ENCODE measurements around the gene GSN.

DNA sequence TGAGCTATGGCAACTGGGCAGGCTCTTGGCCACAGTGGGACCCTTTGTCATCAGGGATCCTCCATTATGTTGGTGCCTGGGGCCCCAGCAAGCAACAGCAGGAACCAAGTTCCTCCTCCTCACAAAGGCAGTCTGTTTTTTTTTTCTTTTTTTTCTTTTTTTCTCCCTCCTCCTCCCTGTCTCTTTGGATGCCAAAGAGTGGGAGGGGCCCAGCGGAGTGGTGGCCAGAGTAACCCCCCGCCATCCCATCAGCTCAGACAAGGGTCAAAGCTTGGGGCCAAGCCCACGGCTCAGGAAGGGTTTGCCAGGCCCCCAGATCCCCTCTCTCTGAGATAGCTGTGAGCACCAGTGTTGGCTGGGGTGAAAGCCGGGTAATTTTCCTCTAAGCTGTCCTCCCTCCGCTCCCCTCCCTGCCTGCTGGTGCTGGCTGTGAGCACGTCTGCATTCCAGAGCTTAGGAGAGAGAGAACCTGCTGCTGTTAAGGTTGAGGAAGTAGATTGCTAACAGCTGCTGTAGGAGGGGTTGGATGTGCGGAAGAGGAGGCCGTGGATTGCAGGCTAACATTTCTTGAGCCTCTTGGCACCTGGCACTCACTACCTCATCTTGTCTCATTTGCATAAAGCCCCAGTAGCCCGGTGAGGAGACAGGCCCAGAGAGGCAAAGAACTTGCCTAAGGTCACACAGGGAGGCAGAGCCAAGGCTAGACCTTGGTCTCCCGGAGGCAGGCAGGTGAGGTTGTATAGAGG lies 21.2 kb downstream of the GSN start:
- TF ChIP-seq, protein P1, sequence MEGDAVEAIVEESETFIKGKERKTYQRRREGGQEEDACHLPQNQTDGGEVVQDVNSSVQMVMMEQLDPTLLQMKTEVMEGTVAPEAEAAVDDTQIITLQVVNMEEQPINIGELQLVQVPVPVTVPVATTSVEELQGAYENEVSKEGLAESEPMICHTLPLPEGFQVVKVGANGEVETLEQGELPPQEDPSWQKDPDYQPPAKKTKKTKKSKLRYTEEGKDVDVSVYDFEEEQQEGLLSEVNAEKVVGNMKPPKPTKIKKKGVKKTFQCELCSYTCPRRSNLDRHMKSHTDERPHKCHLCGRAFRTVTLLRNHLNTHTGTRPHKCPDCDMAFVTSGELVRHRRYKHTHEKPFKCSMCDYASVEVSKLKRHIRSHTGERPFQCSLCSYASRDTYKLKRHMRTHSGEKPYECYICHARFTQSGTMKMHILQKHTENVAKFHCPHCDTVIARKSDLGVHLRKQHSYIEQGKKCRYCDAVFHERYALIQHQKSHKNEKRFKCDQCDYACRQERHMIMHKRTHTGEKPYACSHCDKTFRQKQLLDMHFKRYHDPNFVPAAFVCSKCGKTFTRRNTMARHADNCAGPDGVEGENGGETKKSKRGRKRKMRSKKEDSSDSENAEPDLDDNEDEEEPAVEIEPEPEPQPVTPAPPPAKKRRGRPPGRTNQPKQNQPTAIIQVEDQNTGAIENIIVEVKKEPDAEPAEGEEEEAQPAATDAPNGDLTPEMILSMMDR (IDR thresholded peaks at IDR 0.05; ENCODE audit: low read depth, low read length, missing input control): no peak
- TF ChIP-seq JUND (IDR thresholded peaks at IDR 0.05): no peak
- no peak for TF ChIP-seq RAD21 (IDR thresholded peaks at IDR 0.05)
- TF ChIP-seq, protein P2, sequence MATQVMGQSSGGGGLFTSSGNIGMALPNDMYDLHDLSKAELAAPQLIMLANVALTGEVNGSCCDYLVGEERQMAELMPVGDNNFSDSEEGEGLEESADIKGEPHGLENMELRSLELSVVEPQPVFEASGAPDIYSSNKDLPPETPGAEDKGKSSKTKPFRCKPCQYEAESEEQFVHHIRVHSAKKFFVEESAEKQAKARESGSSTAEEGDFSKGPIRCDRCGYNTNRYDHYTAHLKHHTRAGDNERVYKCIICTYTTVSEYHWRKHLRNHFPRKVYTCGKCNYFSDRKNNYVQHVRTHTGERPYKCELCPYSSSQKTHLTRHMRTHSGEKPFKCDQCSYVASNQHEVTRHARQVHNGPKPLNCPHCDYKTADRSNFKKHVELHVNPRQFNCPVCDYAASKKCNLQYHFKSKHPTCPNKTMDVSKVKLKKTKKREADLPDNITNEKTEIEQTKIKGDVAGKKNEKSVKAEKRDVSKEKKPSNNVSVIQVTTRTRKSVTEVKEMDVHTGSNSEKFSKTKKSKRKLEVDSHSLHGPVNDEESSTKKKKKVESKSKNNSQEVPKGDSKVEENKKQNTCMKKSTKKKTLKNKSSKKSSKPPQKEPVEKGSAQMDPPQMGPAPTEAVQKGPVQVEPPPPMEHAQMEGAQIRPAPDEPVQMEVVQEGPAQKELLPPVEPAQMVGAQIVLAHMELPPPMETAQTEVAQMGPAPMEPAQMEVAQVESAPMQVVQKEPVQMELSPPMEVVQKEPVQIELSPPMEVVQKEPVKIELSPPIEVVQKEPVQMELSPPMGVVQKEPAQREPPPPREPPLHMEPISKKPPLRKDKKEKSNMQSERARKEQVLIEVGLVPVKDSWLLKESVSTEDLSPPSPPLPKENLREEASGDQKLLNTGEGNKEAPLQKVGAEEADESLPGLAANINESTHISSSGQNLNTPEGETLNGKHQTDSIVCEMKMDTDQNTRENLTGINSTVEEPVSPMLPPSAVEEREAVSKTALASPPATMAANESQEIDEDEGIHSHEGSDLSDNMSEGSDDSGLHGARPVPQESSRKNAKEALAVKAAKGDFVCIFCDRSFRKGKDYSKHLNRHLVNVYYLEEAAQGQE (IDR thresholded peaks at IDR 0.05): no peak
- TF ChIP-seq, protein P3, sequence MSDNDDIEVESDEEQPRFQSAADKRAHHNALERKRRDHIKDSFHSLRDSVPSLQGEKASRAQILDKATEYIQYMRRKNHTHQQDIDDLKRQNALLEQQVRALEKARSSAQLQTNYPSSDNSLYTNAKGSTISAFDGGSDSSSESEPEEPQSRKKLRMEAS (IDR thresholded peaks at IDR 0.05): no peak
